NOMO-1 treated with DMSO at 0.1 percent for 48 hours (cell line): Measurements from ENCODE around the gene FAM3A.
"Not testable (repeated sequence)": the region's sequence is repeated elsewhere in the genome, so short reads cannot be mapped to it uniquely, and the experiment has no call there.

Experiments
- DNase-seq: peaks from one replicate; lab custom pipeline; 2025; ENCODE audit not compliant: unreplicated experiment; lab: John Stamatoyannopoulos, UW

The FAM3A gene

DNA sequence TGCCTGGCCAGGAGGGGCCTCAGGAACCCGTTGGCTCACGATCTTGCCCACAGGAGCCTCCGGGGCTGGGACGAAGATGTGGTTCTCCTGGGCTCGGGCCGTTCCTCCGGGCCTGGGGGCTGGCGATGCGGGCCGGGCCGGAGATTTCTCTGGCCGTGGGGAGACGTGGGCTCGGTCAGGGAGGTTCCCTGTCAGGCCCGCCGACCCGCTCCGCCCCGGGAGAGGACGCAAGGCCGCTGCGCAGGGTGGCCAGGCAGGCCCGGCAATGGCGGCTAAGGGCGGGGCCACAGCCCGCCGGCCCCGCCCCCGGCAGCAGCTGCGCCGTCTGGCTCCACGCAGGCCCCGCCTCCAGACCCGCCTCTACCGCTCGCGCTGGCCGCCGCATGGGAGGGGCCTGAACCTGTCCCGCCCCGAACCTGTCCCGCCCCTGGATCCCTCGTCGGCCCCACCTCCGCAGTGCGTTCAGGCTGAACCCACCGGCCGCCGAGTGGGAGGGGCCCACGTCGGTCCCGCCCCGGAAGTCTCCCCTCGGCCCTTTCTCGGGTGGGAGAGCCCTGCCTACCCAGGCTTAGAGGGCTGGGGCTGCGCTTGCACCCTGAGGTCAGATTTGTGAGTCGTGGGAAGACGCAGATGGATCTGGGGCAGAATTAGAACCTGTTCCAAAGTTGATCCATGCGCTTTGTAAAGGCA, at the start of gene FAM3A:
Gene FAM3A, minus strand, starts transcription at position 267 of the 690 bp plus-strand sequence. CDS start 460 bp downstream, outside the sequence.
- peak; percentile 75 for DNase-seq

- DNase-seq: not testable (repeated sequence)
Observed at GRCh38 chrX:154562295-154562694, 46.3 kb upstream of the FAM3A start.

GRCh38 chrX:154560326-154560725, 44.3 kb upstream of the FAM3A start:
- not testable (repeated sequence) for DNase-seq

DNA sequence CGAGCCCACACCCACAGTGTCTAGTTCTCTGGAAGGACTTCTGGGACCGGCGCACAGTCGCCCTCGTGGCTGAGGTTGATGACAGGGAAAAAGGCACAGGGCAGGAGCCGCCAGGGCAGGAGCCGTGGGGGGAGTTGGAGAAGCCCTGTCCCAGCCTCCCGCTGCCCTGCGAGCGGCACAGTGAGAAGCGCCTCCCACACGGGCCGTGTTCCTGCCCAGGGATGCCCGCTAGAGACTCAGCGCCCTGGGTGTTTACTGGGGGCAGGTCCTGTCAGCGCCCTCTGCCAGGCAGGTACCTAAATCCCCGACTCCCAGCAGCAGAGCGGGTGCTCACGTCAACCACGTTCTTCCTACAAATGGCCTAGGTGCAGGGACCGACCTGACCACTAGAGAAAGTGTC, 42.9 kb upstream of the FAM3A start:
- DNase-seq: not testable (repeated sequence)

DNA sequence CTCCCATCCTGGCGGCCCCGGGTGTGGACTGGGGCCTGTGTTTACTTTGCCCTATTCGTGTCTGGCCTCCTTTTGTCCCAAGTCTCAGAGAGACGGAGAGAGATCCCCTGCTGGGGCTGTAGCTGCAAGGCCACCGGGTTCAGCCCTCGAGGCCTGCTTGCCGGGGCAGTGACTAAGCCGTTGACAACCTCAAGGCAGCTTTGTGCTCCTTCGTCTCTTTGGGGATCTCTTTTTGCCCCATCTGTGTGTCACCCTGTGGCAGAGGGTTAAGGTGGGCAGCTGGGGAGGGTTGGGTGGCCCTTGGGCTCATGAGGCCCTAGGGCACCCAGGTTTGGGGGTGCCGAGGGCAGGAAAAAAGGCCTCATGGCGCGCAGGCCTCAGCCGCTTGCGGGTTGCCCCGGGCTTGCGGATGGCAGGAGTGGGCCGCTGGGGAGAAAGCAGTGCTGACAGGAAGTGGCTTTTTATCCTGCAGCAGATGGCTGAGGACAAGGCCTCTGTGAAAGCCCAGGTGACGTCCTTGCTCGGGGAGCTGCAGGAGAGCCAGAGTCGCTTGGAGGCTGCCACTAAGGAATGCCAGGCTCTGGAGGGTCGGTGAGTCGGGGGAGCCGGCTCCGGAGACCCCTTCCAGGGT, 42.1 kb upstream of the FAM3A start:
- not testable (repeated sequence) for DNase-seq

DNA sequence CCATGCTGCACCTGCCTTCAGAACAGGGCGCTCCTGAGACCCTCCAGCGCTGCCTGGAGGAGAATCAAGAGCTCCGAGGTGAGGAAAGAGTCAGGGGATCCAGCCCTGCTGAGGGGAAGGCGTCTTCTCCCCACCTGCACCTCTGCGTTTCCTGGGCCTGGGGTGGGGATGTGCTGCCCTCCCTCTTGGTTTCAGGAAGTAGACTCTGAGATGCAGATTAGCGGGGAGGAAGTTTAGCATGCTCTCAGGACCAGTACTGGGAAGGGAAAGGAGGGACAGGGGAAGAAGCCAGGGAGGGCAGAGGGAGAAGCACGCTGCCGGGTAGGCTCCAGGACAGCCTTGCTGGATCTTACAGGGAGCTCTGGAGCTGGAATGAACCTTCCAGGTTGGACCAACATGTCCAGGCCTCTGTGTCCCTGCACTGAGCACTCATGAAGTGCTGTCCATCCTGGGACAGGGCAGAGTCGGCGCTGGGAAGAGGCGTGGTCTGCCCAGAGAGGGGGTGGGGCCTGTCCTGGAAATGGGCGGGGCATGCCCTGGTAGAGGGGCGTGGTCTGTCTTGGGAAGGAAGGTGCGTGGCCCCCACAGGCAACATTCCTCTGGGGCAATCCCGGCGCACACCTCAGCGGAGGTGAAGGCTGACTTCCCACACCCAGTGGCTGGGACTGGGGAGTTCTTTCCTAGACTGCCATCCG, 36.2 kb upstream of the FAM3A start:
- not testable (repeated sequence) for DNase-seq

- DNase-seq: no peak
Observed at GRCh38 chrX:154549766-154550165, 33.7 kb upstream of the FAM3A start.

GRCh38 chrX:154548028-154548316, 31.9 kb upstream of the FAM3A start:
- no peak for DNase-seq

GRCh38 chrX:154547245-154548027, 31.4 kb upstream of the FAM3A start, which contains the start of gene IKBKG:
IKBKG (plus strand) TSS chrX:154547620; CDS start chrX:154552003, 4,383 bp downstream.
- DNase-seq: peak; percentile 72

DNA sequence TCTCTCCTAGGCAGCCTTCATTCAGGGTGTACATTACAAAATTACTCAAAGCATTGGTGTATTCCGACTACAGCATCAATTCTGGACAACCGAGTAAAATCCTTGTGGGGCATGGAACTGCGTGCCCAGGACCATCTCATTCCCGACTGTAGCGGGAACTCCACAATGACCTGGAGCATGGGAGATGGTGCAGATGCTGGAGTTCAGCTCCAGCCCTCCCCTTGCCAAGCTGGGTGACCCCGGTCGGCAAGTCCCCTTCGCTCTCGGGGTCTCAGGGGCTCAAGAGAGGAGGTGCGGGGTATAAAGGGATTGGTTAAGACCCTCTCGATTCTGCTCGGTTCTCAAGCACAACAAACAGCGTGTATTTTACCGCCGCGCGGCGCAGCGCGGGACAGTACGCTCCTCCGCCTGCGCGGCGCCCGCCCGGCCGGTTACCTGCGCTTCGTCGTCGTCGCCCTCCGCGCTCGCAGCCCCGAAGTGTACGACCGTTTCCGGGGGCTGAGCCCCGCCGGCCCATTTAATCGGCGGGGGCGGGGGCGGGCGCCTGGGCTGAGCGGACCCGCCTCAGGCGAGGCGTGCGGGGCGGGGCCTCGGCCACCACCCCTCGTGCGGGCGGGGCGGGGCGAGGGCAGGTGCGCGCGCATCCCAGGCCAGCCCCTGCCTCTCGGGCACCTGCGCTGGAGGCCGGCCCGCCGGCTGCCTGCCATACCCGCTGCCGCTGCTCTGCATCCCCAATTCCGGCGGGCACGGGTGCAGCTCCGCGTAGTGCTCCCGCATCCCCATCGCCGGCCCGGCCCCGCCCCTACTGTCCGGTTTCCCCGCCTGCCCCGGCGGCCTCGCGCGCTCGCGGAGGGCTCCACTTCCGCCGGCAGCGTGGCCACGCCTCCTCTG, 30.6 kb upstream of the FAM3A start, which contains the start of gene G6PD:
Gene G6PD, minus strand, starts transcription at position 493 of the 891 bp plus-strand sequence. CDS start 691 bp downstream, outside the sequence.
- peak; percentile 43 for DNase-seq

DNA sequence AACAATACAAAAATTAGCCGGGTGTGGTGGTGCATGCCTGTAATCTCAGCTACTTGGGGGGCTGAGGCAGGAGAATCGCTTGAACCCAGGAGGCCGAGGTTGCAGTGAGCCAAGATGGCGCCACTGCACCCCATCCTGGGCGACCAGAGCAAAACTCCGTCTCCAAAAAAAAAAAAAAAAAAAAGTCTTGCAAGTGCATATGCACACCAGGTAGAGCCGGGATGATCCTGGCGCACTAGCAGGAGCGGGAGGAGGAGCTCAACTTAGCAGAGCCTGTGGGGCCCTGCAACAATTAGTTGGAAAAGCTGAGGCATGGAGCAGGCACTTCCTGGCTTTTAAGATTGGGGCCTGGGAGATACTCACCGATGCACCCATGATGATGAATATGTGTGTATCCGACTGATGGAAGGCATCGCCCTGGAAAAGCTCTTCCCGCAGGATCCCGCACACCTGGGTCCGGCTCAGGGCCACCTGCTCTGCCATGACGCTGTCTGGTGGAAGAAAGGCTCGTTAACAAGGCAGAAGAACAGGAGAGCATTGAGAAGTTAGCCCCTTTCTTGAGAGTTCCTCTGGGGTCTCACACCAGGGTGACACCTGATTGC, 29.7 kb upstream of the FAM3A start:
- no peak for DNase-seq

- DNase-seq: peak; percentile 84
Observed at GRCh38 chrX:154542723-154543424, 26.8 kb upstream of the FAM3A start.

DNA sequence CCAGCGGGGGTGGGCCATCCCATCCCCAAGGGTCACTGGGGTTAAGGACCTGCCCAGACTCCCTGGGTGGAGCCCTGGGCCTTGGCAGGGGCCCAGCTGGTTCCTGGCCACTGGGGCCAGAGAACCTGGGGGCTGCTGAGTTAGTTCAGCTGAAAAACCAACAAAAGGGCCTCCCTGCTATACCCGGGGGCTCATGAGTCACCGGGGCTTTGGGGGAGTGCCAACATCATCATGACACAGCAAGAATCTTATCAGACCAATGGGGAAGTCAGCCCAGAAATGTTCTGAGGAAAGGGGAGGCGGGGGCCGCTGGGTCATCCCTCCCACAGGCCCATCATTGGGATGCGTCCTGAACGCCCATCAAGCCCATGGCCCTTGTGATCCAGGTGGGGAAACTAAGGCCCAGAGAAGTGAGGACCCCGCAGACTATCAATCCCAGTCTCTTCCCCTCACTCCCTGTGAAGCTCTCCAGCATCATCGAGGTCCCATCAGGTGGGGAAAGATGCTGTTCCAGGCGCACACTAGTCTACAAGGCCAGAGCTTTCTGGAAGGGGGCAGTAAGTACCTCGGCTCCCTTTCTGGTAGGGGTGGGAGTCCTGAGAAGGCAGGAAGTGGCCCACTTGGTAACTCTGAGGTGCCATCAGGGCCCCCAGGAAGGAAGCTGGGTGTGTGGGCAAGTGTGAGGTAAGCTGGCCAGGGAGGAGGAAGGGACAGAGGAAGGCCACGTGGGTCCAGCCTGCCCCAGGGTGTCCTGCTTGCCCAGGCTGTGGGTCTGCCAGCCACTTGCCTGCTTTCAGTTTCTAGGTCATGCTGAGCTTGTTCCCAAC, 26.1 kb upstream of the FAM3A start:
- DNase-seq: peak; percentile 72

DNA sequence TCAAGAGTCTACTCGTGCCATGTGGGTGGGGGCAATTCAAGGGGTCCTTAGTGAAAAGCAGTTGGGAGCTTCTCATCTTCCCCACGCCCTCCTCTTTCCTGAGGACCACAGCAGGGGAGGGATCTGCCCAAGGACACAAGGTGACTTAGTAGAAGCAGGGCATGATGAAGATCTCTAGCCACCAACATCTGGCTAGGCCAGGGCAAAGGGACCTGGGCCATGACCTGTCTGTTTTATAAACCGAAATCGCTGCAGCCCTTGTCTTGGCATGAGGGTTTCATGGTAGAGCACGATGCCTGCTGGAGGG, 25.5 kb upstream of the FAM3A start:
- no peak for DNase-seq

DNA sequence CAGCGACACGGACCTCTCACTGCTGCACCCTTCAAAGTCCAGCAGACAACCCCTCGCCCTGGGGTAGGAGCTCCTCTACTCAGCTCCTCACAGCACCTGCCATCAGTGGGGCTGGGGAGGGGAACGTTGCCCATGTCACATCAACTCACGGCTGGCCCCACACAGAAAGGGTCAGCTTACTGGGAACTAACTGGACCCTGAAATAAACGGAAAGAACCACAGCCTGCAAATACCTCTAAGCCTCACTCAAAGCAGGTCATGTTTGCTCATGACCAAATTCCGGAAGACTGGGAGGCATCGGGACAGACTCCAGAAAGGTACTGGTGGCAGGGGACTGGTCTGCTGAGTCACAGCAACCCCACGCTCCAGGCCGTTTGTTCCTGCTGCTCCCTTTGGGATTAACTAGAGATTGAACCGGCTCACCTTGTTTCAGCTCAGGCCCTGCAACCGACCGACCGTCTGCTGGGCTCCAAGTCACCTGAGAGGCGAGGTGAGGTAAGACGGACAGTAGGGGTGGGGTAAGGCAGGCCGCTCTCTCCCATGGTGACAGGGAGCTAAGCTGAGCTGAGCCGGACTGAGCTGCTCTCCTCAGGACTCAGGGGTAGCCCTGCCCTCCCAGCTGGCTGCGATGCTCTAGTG, 25.0 kb upstream of the FAM3A start:
- DNase-seq: no peak

GRCh38 chrX:154540365-154540764, 24.3 kb upstream of the FAM3A start:
- not testable (repeated sequence) for DNase-seq

GRCh38 chrX:154539077-154539476, 23.0 kb upstream of the FAM3A start:
- no peak for DNase-seq

- DNase-seq: no peak
Observed at GRCh38 chrX:154535892-154536291, 19.9 kb upstream of the FAM3A start.
